Endothelial cell of umbilical vein (primary cell): Measurements from ENCODE around the gene GNGT2. TPM values are rescaled to one million over a fixed set of nuclear protein-coding genes. Genes with fewer than 3 reads are reported as not detected.
A peak's percentile ranks its signal among the peaks of the same experiment; 100 is the strongest.

ENCODE experiments used
- BruUV-seq: library from RNA; stranded (reverse); fragments of 400-500 nt; replicated peaks from 2 replicates; lab custom pipeline; 2021; lab: Mats Ljungman, UMichigan
- CTCF ChIA-PET: fragments of 300-600, 350-600 bp; sonication (Branson Sonifier 250); formaldehyde crosslinking; loops from one replicate; lab custom pipeline; 2021; ENCODE audit warnings: antibody characterized with exemption, inconsistent platforms; lab: Charles Lee
- POLR2A ChIA-PET: fragments of 300-600, 350-600 bp; sonication (Branson Sonifier 250); formaldehyde crosslinking; loops from one replicate; lab custom pipeline; 2021; ENCODE audit warnings: antibody characterized with exemption, inconsistent platforms; lab: Charles Lee
- DNase-seq: peaks from one replicate; pipeline ENCODE4 v3.0.0-alpha.2; 2011; ENCODE audit warnings: low read depth, low spot score
- FAIRE-seq: peaks from 2 replicates; lab custom pipeline; 2011; peaks lifted over from hg19 to GRCh38; lab: Jason Lieb, UNC
- H2AFZ ChIP-seq: 2 replicates; pipeline ENCODE4 v1.6.0; 2012; ENCODE audit warnings: low read depth, low read length, control low read depth, inconsistent platforms
- H3K27ac ChIP-seq: 2 replicates; pipeline ENCODE4 v1.5.1; 2011; ENCODE audit warnings: low read depth, mild to moderate bottlenecking, control low read depth, low read length, moderate library complexity; ENCODE audit not compliant: insufficient read depth
- H3K27me3 ChIP-seq, 2 experiments: 2 replicates each; pipeline versions ENCODE4 v1.6.0 to v1.6.1; 2011; ENCODE audit warnings: low read length in 2 of 2, mixed read lengths in 1 of 2; ENCODE audit not compliant: control insufficient read depth in 2 of 2, insufficient read depth in 2 of 2
- H3K36me3 ChIP-seq, 2 experiments: 2 replicates in 1 of 2; 3 replicates in 1 of 2; pipeline ENCODE4 v1.5.1; 2011; ENCODE audit warnings: low read length in 2 of 2, mild to moderate bottlenecking in 1 of 2, moderate library complexity in 1 of 2; ENCODE audit not compliant: control insufficient read depth in 2 of 2, insufficient read depth in 2 of 2; ENCODE audit errors: extremely low read depth in 1 of 2
- H3K4me1 ChIP-seq: 3 replicates; pipeline ENCODE4 v1.5.1; 2011; ENCODE audit warnings: mild to moderate bottlenecking, low read length; ENCODE audit not compliant: control insufficient read depth, insufficient read depth; ENCODE audit errors: extremely low read depth
- H3K4me2 ChIP-seq: 2 replicates; pipeline ENCODE4 v1.6.1; 2011; ENCODE audit warnings: low read length, control low read depth, mixed read lengths; ENCODE audit not compliant: insufficient read depth
- H3K4me3 ChIP-seq, 3 experiments: fragments of 200-600 bp in 1 of 3; sonication (generic), shearing (Covaris generic) in 1 of 3; replicated peaks in 1 of 3; 2 replicates each; pipeline ENCODE4 v1.5.1; 2011 to 2016; ENCODE audit warnings: control low read depth in 3 of 3, low read length in 3 of 3, mild to moderate bottlenecking in 2 of 3, inconsistent platforms in 1 of 3, low read depth in 1 of 3, moderate library complexity in 1 of 3; ENCODE audit not compliant: insufficient read depth in 1 of 3
- H3K79me2 ChIP-seq: 2 replicates; pipeline ENCODE4 v1.6.0; 2012; ENCODE audit warnings: low read length, inconsistent platforms; ENCODE audit not compliant: control insufficient read depth, insufficient read depth
- H3K9ac ChIP-seq: replicated peaks from 2 replicates; pipeline ENCODE3; 2011; ENCODE audit warnings: low read length, control low read depth; ENCODE audit not compliant: insufficient read depth; ENCODE audit errors: extremely low read depth
- H3K9me1 ChIP-seq: replicated peaks from 3 replicates; pipeline ENCODE4 v1.6.0; 2011; ENCODE audit warnings: mild to moderate bottlenecking, low read length; ENCODE audit not compliant: control insufficient read depth, insufficient read depth; ENCODE audit errors: extremely low read depth
- H3K9me3 ChIP-seq: replicated peaks from 2 replicates; pipeline ENCODE4 v1.5.1; 2012; ENCODE audit warnings: low read length, inconsistent platforms; ENCODE audit not compliant: control insufficient read depth, insufficient read depth
- H4K20me1 ChIP-seq: replicated peaks from 2 replicates; pipeline ENCODE3; 2011; ENCODE audit warnings: mild to moderate bottlenecking, low read length; ENCODE audit not compliant: control insufficient read depth, insufficient read depth; ENCODE audit errors: extremely low read depth
- EZH2 ChIP-seq: IDR thresholded peaks from 2 replicates; pipeline ENCODE4 v1.6.1; 2012; ENCODE audit warnings: borderline replicate concordance, low read depth, mild to moderate bottlenecking, moderate library complexity, low read length, inconsistent platforms; ENCODE audit not compliant: severe bottlenecking
- POLR2A ChIP-seq: IDR thresholded peaks from 2 replicates; pipeline ENCODE4 v1.6.1; 2012; ENCODE audit warnings: low read depth, mild to moderate bottlenecking, control low read depth, low read length
- POLR2AphosphoS5 ChIP-seq: IDR thresholded peaks from 2 replicates; pipeline ENCODE4 v1.6.1; 2012; ENCODE audit warnings: low read depth, mild to moderate bottlenecking, control low read depth, low read length, moderate library complexity; ENCODE audit not compliant: insufficient read depth
- dilution Hi-C: fragments of 300-500 bp; cut with MboI; formaldehyde crosslinking; loops from one replicate; pipeline ENCODE4 v1.15.0; 2019; ENCODE audit warnings: low sequenced_read_pairs; ENCODE audit not compliant: extremely low pct_ligation_motif_present
- intact Hi-C: fragments of 100-400 bp; cut with micrococcal nuclease; formaldehyde crosslinking; loops from one replicate; pipeline ENCODE4 v1.10.0; 2022
- polyA plus RNA-seq, 4 experiments: library from polyadenylated mRNA; depleted of rRNA in 3 of 4; stranded (reverse) in 3 of 4; unstranded in 1 of 4; fragments of >200 nt; gene quantifications; 2 replicates each; pipeline versions ENCODE4 v1.2.1 to v1.2.3, GENCODE V29; 2011 to 2012; ENCODE audit warnings: missing spikeins in 1 of 4
- total RNA-seq: library from RNA; stranded (reverse); gene quantifications from 2 replicates; pipeline ENCODE4 v1.2.3, GENCODE V29; 2021
- TF ChIP-seq, protein P1 (sequence below), 2 donors: IDR thresholded peaks; 1 replicate in 1 of 2; 2 replicates in 1 of 2; pipeline ENCODE4 v1.5.1; 2011; ENCODE audit warnings: low read length in 2 of 2, mild to moderate bottlenecking in 2 of 2, moderate library complexity in 2 of 2, control low read depth in 1 of 2, inconsistent platforms in 1 of 2, low read depth in 1 of 2; ENCODE audit not compliant: insufficient read depth in 1 of 2; ENCODE audit errors: extremely low read depth in 1 of 2

Gene GNGT2
- total and polyA plus RNA-seq, 2 donors (not counting 3 experiments of a cell fraction or from before 2014, with no cell fraction given), result 2.8 to 3.8 TPM

GRCh38 chr17:49209061-49209571 is 1.3 kb downstream of the GNGT2 start:
- Histone ChIP-seq H3K27me3 (no peaks in the 10 kb centered on the region), H3K9ac (no peak overlapping the region), H3K4me1 (peaks cover 55% of the 10 kb centered on the region), H3K4me3 (no peak overlapping the region), H3K79me2 (peaks cover 36% of the 10 kb centered on the region), H2AFZ (no peak overlapping the region), H3K27ac (peak overlapping the region; percentile 73), H3K9me3 (no peaks in the 10 kb centered on the region), H4K20me1 (no peaks in the 10 kb centered on the region), H3K4me2 (peak overlapping the region; percentile 88), H3K9me1 (no peaks in the 10 kb centered on the region), H3K36me3 (no peaks in the 10 kb centered on the region)
- TF ChIP-seq, protein P1, sequence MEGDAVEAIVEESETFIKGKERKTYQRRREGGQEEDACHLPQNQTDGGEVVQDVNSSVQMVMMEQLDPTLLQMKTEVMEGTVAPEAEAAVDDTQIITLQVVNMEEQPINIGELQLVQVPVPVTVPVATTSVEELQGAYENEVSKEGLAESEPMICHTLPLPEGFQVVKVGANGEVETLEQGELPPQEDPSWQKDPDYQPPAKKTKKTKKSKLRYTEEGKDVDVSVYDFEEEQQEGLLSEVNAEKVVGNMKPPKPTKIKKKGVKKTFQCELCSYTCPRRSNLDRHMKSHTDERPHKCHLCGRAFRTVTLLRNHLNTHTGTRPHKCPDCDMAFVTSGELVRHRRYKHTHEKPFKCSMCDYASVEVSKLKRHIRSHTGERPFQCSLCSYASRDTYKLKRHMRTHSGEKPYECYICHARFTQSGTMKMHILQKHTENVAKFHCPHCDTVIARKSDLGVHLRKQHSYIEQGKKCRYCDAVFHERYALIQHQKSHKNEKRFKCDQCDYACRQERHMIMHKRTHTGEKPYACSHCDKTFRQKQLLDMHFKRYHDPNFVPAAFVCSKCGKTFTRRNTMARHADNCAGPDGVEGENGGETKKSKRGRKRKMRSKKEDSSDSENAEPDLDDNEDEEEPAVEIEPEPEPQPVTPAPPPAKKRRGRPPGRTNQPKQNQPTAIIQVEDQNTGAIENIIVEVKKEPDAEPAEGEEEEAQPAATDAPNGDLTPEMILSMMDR (IDR thresholded peaks at IDR 0.05; ENCODE audit: extremely low read depth in 1 of 2, insufficient read depth in 1 of 2, low read depth in 1 of 2, low read length in 2 of 2), result no peak
- no peak for DNase-seq
- no peak for FAIRE-seq
- CTCF ChIA-PET, result interaction anchor here (1.0 to 2.9 kb wide), 9 partner anchors 9 to 29 kb away, joined by 3 to 14 read pairs (median 5); no protein-coding TSS in a partner anchor
- POLR2A ChIA-PET, result no interaction called here
- intact Hi-C loops (no loop called here), dilution Hi-C loops (no loop called here)
- BruUV-seq, result no TSS peak

GRCh38 chr17:49204516-49204915 is 5.9 kb downstream of the GNGT2 start:
- TF ChIP-seq, protein P1 (IDR thresholded peaks at IDR 0.05; ENCODE audit: extremely low read depth in 1 of 2, insufficient read depth in 1 of 2, low read depth in 1 of 2, low read length in 2 of 2), result no peak
- TF ChIP-seq POLR2AphosphoS5 (no peak), POLR2A (no peak), EZH2 (no peak)
- Histone ChIP-seq H3K27me3 (no peaks in the 10 kb centered on the region), H3K4me1 (peaks cover 43% of the 10 kb centered on the region), H3K4me3 (no peak overlapping the region), H4K20me1 (no peaks in the 10 kb centered on the region), H3K36me3 (no peaks in the 10 kb centered on the region), H3K4me2 (no peak overlapping the region), H3K27ac (no peak overlapping the region), H3K79me2 (no peaks in the 10 kb centered on the region), H3K9ac (no peak overlapping the region), H3K9me1 (no peaks in the 10 kb centered on the region), H2AFZ (no peak overlapping the region), H3K9me3 (no peaks in the 10 kb centered on the region)
- intact Hi-C loops, result no loop called here
- DNase-seq, result no peak
- dilution Hi-C loops, result no loop called here
- ChIA-PET POLR2A (no interaction called here), CTCF (interaction anchor here (1.3 to 15.9 kb wide), 2 partner anchors 9 to 23 kb away, joined by 3 to 212 read pairs; partner anchors contain the start of gene PHOSPHO1)
- FAIRE-seq, result no peak
- BruUV-seq, result no TSS peak
